NCI-H1092 (cell line): ENCODE results near the gene ADIG.

Experiments
- DNase-seq: peaks from one replicate; lab custom pipeline; 2025; lab: John Stamatoyannopoulos, UW

Gene ADIG

DNA sequence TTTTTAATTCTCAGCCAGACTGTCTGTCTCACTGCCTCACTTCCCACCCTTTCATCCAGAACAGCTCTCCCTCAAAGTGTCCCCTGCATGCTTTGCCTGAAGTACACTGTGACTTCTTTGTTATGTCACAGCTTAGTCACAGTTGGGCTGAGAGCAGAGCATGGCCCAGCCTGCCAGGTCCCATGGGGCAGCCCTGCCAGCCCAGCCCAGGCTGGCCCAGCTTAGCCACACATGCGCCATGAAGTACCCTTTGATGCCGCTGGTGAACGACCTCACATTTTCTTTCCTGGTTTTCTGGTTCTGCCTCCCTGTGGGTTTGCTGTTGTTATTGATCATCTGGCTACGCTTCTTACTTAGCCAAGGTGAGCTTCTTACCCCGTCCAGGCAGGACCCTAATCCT lies at the start of gene ADIG:
Gene ADIG, plus strand, starts transcription at position 185 of the 400 bp plus-strand sequence. Its CDS starts 54 bp downstream, at position 239.
- DNase-seq = no peak

DNA sequence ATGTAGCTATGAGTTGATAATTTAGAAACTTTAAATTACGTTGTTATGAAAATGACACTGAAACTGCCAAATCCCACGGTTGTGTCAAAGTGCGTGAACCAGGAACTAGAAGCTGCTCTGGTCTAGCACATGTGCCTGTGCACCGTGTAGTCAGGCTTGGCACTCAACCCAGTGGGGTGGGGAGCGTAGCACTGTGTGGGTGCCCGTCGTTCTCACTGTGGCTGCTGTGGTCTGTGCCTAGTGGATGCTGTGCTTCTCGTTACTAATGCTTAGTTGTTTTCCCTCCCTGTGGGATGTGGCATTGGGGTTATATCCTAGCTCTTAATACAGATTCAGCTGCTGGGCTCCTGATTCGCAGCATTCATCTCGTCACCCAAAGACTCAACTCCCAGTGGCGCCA lies 46.2 kb upstream of the ADIG start:
- no peak for DNase-seq

DNA sequence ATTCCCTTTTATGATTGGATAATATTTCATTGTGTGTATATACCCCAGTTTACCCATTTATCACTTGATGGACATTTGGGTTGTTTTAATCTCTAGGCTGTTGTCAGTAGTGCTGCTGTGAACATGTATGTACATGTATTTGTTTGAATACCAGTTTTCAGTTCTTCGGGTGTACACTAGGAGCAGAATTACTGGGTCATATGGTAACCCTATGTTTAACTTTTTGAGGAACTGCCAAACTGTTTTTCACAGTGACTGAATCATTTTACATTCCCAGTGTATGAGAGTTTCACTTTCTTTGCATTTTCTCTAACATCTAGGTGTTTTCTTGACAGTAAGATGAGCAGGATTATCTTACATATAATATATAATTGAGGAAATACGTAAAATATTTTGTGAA lies 44.7 kb upstream of the ADIG start:
- no peak for DNase-seq

DNA sequence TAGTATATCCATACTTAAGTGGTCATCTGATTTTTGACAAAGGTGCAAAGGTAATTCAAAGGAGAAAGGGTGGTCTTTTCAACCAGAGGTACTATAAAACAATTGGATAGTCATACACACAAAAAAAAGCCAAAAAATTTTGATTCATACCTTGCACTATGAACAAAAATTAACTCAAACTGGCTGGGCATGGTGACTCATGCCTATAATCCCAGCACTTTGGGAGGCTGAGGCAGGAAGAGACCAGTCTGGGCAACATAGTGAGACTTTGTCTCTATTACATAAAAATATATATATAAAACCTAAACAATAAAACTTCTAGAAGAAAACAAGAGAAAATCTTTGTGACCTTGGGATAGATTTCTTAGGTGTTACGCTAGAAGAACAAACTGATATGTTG lies 43.8 kb upstream of the ADIG start:
- DNase-seq = no peak

DNA sequence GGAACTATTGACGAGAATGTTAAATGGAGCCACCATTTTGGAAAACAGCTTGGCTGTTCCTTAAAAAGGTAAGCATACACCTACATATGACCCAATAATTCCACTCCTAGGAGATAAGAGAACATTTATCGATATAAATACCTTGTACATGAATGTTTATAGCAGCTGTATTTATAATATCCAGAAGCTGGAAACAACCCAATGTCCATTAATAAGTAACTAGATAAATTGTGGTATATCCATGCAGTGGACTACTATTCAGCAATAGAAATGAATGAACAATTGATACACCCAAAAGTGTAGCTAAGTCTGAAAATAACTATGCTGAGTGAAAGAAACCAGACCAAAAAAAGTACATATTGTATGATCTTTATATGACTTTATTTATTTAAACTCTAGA lies 42.2 kb upstream of the ADIG start:
- no peak for DNase-seq

DNA sequence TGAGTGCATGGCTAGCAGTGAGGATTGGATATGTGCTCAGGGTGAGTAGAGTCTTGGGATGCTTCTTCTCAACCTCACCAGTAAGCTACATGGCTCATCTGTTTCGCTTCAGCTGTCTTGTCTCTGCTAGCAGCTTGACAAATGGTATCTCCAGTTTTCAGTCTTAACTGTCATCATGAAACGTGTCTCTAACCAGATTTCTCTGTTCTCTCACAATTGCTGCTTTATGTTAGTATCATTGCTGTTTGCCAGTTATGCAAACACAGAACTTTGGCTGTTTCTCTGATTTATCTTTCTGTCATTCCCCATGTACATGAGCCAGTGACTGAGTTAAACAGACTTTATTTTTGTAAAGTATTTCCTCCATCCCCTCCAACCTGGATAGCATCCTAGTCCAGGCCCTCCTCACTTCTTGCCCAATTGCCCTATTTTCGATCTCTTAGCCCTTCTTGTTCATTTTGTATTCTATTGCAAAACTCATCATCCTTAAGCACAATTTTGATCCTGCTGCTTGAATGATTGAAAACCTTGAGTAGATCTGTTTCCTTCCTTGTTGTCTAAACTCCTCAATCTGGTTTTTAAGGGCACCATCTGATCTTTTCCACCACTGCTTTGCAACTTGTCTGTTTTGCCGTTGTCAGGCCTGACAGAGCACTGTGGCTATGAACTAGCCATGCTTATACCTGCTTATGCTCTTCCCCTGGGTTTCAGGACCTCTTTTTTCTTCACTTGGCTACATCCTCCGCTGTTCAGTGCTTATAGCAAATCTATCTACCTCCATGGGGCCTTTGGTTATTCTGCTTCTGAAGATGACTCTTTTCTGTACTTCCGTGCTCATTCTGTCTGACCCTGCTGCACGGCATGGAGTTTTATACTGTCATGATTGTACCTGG lies 37.7 kb upstream of the ADIG start:
- DNase-seq = no peak

DNA sequence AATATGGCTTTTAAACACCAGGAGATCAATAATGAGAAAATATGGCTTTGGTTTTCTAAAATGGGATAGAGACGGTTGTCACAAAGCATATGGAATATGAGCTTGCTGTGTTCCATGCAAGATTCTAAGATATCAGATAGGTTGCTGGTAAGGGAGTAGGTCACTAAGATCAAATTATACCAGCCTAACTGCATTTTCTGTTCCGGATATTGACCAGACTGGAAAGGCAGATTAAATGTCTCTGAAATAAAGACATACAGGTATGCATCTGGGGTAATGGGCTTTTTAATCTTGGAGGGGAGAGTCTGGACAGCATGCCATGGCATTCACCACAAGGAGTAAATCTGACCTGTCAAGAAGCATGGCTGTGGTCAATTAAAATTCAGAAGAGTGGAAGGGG lies 35.2 kb upstream of the ADIG start:
- DNase-seq = no peak

DNA sequence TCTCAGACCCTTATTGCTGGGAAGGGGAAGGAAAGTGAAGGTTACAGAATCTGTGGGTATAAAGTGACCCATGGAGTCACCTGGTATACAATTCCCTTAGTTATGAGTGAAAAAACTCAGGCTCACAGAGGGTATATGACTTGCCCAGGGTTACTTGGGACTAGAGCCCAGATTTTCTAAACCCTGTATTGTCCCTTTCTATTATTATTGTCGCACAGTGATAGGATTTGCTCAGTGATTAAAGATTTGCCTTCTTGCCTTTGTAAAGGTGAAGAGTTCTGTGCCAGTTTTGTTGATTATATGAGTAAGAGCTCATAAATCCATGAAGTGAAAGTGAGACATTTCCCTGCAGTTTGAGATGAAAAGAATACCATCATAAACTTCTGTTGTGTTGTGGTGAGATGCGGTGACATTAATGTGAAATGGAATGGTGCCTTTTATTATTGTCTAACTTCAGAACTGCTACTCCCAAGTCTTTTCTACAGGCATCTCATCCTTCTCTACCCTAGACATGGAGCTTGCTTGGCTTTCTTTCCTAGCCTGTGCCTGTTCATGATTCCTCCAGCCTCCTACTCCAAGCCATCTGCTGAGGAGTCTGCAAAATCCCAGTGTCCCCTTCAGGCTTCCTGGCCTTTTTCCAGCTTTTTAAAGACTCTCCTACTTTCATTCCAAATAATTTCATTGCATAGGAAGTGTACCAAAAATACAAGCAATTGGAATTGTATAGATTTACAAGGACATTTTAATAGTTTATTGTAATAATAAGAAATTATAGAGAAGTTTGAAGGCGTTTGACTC lies 33.5 kb upstream of the ADIG start:
- no peak for DNase-seq

DNA sequence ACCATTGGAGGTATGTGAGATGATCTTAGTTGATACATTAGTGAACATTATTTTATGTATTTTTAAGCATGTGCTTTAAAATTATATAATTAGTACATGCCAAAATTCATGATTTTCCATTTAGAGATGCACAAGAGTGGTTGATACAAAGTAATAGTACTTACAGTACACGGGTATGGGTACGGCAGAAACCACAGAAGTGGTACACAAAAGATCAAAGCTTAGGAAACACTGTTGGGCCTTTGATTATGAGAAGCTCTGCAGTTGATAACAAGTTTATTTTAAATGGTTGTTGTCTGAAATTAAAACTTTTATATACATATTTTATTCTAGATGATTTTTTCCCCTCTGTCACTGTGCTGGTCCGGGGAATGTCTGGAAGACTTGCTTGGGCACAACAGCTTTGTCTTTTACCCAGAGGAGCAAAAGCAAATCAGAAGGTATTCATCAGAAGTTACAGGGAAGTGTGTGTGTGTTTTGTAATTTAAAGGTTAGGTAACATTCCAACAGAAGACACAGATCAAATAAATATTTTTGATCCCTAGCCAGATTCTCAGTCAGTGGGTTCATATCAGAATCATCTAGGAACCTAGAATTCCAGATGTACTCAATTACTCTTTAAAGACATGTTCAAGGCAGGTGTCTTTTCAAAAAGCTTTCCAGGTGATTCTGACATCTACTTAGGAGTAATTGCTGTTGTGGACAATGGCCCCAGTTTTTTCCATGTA lies 32.5 kb upstream of the ADIG start:
- DNase-seq = no peak

DNA sequence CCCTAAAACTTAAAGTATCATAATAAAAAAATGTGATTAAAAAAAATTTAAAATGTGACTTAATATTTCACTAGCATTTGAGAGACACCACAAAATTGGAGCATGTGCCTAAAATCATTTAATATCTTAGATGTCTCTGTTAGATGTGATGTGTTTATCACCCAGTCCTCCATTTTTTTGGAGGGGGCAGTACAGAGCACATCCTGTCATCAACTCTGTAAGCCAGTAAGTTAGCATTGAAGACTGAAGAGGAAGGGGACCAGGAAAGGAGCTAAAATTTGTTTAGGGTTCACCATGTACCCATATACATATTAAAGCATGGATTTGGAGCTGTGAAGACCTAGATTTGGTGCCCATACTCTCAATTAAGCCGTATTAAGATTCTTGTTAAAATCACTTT lies 30.7 kb upstream of the ADIG start:
- DNase-seq = no peak

DNA sequence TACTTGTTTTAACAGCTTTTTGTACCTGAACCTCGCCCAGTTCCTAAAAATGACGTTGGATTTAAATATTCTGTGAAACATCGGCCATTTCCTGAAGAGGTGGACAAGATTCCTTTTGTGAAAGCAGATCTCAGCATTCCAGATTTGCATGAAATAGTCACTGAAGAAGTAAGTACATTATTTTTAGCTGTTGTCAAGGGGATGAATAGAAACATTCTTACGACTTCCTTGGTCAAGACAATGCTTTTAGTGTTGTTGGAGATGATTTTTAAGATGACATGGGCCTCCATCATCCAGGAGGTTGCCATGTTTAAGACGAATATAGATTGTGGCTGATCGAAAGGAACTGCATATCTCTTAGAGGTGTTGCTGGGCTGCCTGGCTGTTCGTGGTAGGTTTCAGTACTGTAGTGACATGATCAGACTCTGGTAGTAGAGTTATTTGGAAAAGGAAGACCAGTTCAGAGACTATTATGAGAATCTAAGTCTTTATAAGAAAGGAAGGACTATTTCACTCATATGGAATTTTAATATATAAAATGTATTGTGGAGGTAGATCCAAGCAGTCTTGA lies 29.9 kb upstream of the ADIG start:
- no peak for DNase-seq

DNA sequence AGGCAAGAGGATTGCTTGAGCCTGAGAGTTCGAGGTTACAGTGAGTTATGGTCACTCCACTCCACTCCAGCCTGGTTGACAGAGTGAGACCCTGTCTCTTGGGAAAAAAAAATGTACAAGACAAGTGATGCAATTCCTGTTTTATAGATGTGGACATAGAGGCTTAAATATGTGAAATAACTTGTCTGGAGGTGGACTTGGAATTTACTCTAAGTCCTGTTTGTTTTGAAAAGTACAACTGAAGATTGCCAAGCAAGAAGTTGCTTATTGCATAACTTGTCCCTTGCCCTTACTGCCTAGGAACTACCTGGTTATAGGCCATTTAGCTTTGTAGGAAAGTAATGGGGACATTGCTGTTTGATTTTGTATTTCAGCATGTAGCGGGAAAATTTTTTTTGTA lies 26.0 kb upstream of the ADIG start:
- DNase-seq = no peak

DNA sequence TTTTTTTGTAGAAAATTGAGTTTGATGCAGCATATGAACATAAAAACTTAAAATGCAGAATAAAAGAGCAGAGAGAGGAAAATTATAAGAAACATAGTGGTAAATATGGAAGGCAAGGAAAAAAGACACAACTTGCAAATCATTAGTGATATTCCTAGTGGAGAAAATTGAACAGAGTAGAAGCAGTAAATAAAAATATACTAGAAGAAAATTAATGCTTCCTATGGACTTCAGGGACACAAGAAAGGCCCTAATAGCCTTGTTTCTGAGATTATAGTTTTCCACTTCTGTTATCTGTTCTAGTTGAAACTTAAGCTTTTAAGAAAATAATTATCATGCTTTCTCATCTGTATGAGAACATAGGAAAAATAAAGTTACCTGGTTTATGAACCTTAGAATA lies 25.6 kb upstream of the ADIG start:
- DNase-seq = no peak

DNA sequence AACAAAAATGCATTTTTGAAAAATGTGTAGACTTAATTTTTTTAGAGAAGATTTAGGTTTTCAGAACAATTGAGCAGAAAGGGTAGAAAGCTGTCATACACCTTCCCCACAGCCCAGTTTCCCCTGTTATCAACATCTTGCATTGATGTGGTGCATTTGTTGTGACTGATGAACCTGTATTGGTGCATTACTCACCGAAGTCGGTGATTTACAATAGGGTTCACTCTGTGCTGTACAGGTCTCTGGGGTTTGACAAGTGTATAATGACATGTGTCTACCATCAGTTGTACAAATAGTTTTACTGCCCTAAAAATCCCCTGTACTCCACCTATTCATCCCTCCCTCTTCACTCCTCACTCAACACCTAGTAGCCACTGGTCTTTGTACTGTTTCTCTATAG lies 23.8 kb upstream of the ADIG start:
- DNase-seq = no peak

DNA sequence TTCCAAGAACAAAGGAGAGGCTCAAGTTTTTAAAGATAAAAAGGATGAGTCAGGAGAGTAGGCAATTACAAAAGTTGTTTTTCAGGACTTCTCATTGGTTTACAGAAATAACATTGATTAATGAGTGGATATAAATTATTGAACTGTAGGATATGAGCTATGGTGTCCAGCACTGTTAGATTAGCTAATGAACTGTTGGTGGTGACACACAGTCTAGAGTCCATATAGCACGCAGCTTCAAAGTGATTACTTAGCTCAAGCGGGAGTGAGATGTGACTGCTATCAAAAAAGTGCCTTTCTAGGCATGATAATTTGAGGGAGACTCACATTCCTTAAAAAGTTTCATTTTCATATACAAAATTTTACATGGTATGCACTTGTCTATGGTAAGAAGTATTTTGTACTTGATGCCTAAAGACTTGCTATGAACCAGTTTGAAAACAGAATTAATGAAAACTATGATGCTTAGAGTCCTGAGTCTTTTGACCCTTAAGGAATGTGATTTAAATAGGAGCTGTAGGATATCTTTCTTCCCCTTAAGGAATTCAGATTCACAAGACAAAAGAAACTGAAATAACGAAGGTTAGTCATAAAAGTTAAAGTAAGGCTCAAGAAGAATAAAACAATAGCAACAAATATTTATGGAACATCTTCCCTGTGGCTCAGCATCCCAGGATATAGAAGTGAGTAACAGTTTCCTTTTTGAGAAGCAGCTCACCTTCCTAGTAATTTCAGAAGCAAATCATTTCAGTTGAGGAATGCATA lies 22.2 kb upstream of the ADIG start:
- no peak for DNase-seq

DNA sequence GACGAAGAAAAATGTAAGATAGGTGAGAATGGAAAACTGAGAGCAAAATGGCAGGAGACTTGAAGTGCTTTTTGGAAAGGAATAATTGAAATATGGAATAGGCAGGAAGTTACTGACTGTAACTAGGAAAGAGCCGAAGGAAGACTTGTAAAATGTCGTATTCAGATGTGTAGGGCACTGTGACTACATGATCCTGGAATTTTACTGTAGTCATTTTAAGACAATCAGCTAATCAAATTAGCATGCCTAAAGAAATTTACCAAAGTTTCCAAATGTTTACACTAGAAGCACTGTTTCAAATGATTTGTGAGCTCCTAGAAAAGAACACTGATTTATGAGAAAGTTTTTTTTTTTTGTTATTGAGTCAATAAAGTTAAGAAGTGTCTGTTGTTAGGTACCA lies 21.2 kb upstream of the ADIG start:
- DNase-seq = no peak

DNA sequence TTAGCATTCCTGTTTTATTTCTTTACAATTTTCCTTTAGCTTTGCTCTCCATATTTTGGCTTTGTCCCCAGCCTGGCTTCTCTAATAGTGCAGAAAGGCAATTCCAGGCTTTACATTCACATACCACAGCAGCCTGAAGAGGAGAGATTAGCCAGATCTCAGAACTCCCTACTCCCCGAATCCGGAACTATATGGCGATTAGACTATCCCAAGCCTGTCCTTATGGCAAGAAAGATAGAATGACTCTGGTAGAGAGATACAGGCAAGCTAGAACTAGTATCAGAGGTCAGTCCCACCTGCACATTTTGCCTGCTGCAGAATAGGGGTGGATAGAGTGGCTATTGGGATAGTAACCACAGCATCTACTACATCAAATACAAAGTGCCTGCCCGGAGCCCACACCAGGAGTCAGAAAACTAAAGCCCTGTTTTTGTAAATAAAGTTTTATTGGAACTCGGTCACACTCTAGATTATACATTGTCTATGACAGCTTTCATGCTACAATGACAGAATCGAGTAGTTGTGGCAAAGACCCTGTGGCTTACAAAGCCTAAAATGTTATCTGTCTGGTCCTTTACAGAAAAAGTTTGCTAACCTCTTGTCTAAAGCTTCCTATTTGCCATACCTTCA lies 17.1 kb upstream of the ADIG start:
- DNase-seq = no peak

DNA sequence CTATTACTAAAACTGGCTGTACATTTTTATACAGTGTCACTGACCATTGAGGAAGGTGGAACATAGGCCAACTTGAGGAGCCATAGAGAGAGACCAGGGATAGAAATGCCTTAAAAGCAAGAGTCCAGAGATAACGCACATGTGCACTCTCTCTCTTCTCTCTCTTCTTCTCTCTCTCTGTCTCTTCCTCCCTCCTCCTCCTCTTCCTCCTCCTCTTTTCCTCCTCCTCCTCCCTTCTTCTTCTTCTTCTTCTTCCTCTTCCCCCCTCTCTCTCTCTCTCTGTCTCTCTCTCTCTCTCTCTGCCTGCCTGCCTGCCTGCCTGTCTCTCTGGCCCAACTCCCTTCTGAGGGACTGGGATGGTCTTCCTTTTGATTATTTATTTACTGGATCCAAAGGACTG lies 16.3 kb upstream of the ADIG start:
- DNase-seq = no peak

DNA sequence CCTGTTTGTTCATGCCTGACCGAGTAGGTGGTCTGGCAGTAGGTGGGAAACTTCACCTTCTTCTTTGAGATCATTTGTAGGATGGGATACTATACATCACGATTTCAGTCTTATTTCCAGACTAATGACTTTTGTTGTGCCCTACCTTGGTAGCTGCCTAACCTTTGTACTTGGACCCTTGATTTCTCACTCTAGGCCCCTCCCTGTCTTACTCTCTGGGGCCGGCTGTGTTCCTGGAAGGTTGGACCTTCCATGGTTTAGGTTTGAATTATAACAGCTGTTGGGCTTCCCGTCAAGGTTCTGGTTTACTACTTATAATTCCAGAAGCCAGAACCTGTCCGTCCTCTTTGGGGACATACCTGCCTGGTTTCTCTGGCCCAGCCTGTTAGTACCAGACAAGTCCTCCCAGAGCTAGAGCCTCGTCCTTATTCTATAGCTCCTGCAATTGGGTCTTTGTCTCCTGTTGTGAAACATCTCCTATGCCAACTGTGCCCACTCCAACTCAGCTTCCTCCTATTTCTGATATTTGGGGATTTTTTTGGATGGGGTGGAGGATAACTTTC lies 14.9 kb upstream of the ADIG start:
- DNase-seq = no peak

DNA sequence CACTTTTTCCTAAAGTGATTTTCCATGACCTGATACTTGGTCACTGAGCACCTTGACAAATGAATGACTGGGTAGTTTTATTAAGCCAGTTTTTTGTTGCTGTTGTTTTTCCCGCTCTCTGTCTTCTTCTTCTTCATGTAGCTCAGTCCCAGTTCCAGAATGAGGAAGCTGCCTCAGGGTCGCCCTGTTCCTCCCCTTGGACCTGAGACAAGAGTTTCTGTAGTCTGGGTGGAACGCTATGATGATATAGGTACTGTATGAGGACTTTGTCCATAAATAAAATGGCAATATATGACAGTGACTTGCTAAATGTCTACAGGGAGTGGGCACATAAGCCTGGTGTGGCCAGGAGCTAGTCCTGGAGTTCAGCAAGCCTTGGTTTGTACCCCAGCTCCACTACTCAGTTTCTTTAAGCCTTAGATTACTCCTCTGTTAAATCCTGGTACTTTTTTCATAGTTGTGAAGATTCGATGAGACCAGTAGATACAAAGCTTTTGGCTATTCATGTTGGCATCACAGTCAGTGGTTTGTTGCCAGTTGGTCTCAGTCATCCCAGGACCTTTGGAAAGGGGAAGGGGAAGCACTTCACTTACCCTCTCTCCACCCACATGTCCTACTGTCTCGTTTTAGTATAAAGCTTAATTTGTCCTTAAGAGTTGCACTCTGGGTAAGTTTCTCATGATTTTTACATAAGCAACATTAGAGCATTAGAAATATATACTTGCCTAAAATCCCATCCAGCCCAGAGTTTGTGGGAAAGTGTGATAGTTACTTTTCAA lies 11.1 kb upstream of the ADIG start:
- DNase-seq = no peak
